ENCODE results near the gene NEDD4L.

Gene NEDD4L

DNA sequence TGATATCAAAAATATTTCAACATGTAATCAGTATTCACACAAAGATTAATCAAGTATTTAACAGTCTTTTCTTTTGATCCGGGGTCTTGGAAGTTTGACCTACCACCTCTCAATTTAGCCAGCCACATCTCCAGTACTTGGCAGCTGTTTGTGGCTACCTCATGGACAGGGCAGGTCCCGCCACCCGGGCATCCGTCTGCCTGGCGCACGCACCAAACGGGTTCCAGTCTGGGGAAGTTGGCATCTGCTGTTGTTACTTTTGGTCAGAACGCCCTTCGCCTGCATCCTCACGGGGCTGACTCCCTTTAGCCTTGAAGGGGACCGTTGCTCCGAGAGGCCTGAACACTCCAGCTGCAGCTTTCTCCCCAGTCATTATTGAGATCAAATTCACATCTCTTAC is 81.7 kb downstream of the NEDD4L start:
- TF ChIP-seq, protein P1, sequence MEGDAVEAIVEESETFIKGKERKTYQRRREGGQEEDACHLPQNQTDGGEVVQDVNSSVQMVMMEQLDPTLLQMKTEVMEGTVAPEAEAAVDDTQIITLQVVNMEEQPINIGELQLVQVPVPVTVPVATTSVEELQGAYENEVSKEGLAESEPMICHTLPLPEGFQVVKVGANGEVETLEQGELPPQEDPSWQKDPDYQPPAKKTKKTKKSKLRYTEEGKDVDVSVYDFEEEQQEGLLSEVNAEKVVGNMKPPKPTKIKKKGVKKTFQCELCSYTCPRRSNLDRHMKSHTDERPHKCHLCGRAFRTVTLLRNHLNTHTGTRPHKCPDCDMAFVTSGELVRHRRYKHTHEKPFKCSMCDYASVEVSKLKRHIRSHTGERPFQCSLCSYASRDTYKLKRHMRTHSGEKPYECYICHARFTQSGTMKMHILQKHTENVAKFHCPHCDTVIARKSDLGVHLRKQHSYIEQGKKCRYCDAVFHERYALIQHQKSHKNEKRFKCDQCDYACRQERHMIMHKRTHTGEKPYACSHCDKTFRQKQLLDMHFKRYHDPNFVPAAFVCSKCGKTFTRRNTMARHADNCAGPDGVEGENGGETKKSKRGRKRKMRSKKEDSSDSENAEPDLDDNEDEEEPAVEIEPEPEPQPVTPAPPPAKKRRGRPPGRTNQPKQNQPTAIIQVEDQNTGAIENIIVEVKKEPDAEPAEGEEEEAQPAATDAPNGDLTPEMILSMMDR (IDR thresholded peaks at IDR 0.05; ENCODE audit: insufficient read depth, low read length, missing control alignments): no peak
- ChIA-PET CTCF (interaction anchor here (0.6 to 5.0 kb wide), 7 partner anchors 9 to 244 kb away, joined by 3 to 80 read pairs (median 5); partner anchors contain the start of gene NEDD4L), POLR2A (no interaction called here)
- DNase-seq (ENCODE audit: low read depth, low spot score): no peak
- H3K4me3 ChIP-seq (ENCODE audit: low read depth, low read length): no peak overlapping the region

DNA sequence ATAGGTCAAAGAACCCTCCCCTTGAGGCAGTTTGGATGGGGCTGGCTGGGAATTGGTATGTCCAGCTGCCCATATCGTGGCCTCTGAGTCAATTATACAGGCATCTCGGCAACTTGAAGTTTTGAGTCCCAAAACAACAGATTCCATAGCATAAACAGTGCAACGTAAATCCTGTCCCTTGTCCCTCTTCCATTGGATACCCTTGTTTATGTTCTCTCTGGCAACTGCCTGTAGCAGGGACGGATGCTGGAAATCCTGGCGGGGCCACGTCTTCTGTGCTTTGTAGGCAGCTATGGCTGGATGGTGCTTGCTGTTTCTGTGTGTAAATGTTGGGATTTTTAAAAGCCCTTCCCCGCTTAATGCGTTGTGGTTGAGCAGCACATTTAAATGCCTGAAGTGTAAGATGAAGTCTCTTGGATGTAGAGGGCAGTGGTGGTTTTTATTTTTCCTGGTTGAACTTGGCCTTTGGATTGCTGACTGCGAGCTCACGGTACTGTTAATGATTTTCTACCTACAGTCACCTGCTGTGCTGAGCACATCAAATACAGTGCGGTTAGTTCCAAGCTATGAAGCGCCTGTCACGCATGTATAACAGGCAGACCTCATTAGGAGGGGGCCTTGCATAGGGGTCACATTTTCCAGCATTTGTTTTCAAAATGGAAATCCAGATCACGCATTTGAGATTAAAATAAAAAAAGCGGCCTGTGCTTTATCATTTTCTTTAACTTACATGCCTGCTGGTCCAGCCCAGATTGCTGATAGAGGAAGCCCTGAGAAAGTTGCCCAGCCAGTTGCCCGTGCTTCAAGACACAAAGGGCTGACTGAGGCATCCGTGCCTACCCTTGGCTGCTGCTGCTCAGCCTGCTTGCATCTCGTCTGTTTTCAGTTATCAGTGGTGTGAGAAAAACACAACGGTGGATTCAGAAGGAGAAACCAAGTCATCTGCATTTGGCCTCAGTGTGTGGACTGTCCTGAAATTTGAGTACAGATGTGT is 84.7 kb downstream of the NEDD4L start:
- TF ChIP-seq, protein P1 (IDR thresholded peaks at IDR 0.05; ENCODE audit: insufficient read depth, low read length, missing control alignments): no peak
- CTCF ChIA-PET: interaction anchor here (1.4 kb wide), 2 partner anchors 17 to 86 kb away, joined by 3 to 4 read pairs; no protein-coding TSS in a partner anchor
- POLR2A ChIA-PET: no interaction called here
- no peak overlapping the region for H3K4me3 ChIP-seq (ENCODE audit: low read depth, low read length)
- DNase-seq (ENCODE audit: low read depth, low spot score): no peak

DNA sequence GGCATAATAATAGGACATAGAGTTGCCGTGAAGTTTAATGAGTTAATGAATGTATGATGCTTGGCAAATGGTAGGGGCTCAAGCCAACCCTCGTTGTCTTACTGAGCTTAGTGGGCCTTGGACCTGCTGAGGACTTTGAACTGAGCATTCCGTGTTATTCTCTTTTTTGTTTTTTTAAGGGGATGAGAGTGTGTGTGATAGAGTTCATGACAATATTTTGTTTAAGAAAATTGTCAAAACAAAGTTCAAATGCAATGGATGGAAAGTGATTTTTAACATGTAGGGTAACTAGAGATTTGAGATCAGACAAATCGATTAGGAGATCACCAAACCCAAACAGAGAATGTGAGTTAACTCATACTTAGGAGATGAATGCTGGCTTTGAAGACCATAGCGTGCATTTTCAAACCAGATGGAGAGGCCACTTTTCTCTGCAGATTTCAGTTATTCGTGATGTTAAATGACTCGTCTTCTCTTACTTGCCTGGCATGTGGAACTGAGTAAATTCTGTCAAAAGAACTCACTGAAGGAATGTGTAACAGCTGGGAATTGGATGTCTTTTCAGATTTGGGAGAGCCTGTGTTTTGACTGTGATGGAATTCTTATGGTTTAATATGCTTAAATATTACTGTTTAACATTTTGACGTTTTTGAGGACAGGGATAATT is 88.7 kb downstream of the NEDD4L start:
- no peak overlapping the region for H3K4me3 ChIP-seq (ENCODE audit: low read depth, low read length)
- ChIA-PET CTCF (interaction anchor here (0.7 to 7.7 kb wide), 9 partner anchors 9 to 251 kb away, joined by 3 to 80 read pairs (median 5); partner anchors contain the start of gene NEDD4L), POLR2A (no interaction called here)
- peak; percentile 9 for DNase-seq (ENCODE audit: low read depth, low spot score)
- TF ChIP-seq, protein P1 (IDR thresholded peaks at IDR 0.05; ENCODE audit: insufficient read depth, low read length, missing control alignments): no peak

DNA sequence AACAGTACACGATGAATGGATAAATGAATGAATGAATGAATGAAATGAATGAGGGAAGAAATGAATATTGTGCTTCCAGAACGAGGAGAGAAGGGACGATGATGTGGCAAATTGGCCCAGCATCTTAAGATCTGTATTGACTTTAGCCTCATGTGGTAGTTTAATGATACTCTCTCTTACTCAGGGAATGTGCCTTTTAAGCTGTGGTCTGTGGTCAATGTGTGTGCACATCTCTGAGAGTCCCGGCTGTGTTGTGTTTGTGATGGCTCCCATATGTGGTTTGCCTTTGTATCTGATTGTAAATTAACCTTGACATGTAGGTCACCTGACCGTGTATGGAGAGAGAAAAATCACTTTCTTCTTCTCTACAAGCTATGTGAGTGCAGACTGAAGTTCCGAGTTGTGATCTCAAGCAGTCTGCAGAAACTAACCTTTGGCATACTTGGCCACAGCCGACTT is 91.2 kb downstream of the NEDD4L start:
- CTCF ChIA-PET: interaction anchor here (0.8 to 7.7 kb wide), 35 partner anchors 8 to 629 kb away, joined by 3 to 80 read pairs (median 5); partner anchors contain the start of gene NEDD4L
- POLR2A ChIA-PET: interaction anchor here (1.0 kb wide), 1 partner anchor 505 kb away, joined by 3 read pairs; no protein-coding TSS in a partner anchor
- DNase-seq (ENCODE audit: low read depth, low spot score): peak; percentile 74
- TF ChIP-seq, protein P1 (IDR thresholded peaks at IDR 0.05; ENCODE audit: insufficient read depth, low read length, missing control alignments): no peak
- no peak overlapping the region for H3K4me3 ChIP-seq (ENCODE audit: low read depth, low read length)

DNA sequence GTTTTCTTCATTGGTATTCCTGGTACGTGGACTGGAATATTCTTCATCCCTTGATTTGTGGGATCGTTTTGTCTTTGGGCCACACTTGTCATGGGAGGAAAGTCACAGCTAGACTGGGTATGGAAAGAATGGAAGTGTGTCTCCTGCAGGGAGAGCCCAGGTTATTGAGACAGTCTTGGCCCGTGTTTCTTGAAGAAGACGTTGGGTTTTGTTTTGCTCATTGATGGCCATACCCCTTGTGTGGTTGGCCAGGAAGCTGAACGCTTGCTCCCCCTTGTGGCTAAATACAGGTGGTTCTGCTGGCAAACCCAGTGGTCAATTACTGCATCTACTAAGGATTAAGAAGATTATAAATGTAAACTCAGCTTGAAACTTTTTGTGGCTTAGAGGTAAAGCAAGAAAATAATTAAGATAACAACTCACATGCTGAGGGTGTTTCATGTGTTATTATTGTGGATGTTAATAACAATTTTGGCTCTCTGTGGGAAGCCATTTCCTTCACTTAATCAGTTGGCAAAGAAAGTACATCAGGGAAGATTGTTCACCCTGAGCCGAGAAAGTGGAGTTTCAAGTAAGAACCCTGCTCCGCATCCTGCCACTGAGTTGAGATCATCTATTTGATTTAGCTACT is 91.8 kb downstream of the NEDD4L start:
- CTCF ChIA-PET: interaction anchor here (0.8 to 7.7 kb wide), 39 partner anchors 8 to 628 kb away, joined by 3 to 80 read pairs (median 4); partner anchors contain the start of gene NEDD4L
- POLR2A ChIA-PET: interaction anchor here (1.0 kb wide), 1 partner anchor 505 kb away, joined by 3 read pairs; no protein-coding TSS in a partner anchor
- no peak overlapping the region for H3K4me3 ChIP-seq (ENCODE audit: low read depth, low read length)
- TF ChIP-seq, protein P1 (IDR thresholded peaks at IDR 0.05; ENCODE audit: insufficient read depth, low read length, missing control alignments): peak; percentile 71
- DNase-seq (ENCODE audit: low read depth, low spot score): no peak

Data from AG04449 (cell line).